ENCODE measurements around the gene C16orf74. TPM values are rescaled to one million over a fixed set of nuclear protein-coding genes. Genes with fewer than 3 reads are reported as not detected.

C16orf74 gene
- total and polyA plus RNA-seq, 2 experiments from 2014 or later: 3.8 to 7.0 TPM

GRCh38 chr16:85676466-85676865 is 74.4 kb downstream of the C16orf74 start:
- in situ Hi-C loops (cut with MboI): no loop called here
- no peak overlapping the region for H3K27ac ChIP-seq
- 92 to 95% methylated on average over 7 of the region's 7 CpGs for WGBS, 2 experiments (ENCODE audit: low coverage in 1 of 2, low lambda C conversion rate in 2 of 2, missing lambda C conversion rate in 2 of 2)
- no peaks in the 10 kb centered on the region for H3K4me1 ChIP-seq (ENCODE audit: insufficient read depth)
- no peak overlapping the region for H3K4me3 ChIP-seq
- no peak overlapping the region for H3K4me2 ChIP-seq (ENCODE audit: unreplicated experiment)
- no peaks in the 10 kb centered on the region for H3K79me2 ChIP-seq (ENCODE audit: insufficient read depth)
- no peaks in the 10 kb centered on the region for H4K20me1 ChIP-seq (ENCODE audit: insufficient read depth)
- peaks cover 48% of the 10 kb centered on the region for H3K36me3 ChIP-seq (ENCODE audit: low read depth)
- H3K9me3 ChIP-seq (ENCODE audit: low read depth): no peaks in the 10 kb centered on the region
- no peak for TF ChIP-seq EZH2phosphoT487 (IDR thresholded peaks at IDR 0.05; ENCODE audit: insufficient read depth, low read depth)
- no peak for TF ChIP-seq EZH2 (IDR thresholded peaks at IDR 0.05; ENCODE audit: insufficient read depth, poor library complexity, severe bottlenecking)
- no peak overlapping the region for H2AFZ ChIP-seq
- H3K9me2 ChIP-seq (ENCODE audit: insufficient read depth): no peaks in the 10 kb centered on the region
- DNase-seq: no peak
- H3F3A ChIP-seq (ENCODE audit: insufficient read depth): peaks cover 30% of the 10 kb centered on the region
- H3K9ac ChIP-seq: no peak overlapping the region
- H3K27me3 ChIP-seq (replicated peaks; ENCODE audit: insufficient read depth): no peaks in the 10 kb centered on the region

GRCh38 chr16:85675251-85675874 is 75.5 kb downstream of the C16orf74 start:
- Histone ChIP-seq H3K4me3 (no peak overlapping the region), H3K9me2 (ENCODE audit: insufficient read depth) (no peaks in the 10 kb centered on the region), H3F3A (ENCODE audit: insufficient read depth) (peaks cover 27% of the 10 kb centered on the region), H3K9me3 (ENCODE audit: low read depth) (no peaks in the 10 kb centered on the region), H4K20me1 (ENCODE audit: insufficient read depth) (no peaks in the 10 kb centered on the region), H3K4me2 (ENCODE audit: unreplicated experiment) (no peak overlapping the region), H3K27me3 (replicated peaks; ENCODE audit: insufficient read depth) (no peaks in the 10 kb centered on the region), H3K36me3 (ENCODE audit: low read depth) (peaks cover 51% of the 10 kb centered on the region), H3K27ac (no peak overlapping the region), H2AFZ (no peak overlapping the region), H3K9ac (no peak overlapping the region), H3K79me2 (ENCODE audit: insufficient read depth) (0 out of 2 replicates have a peak, but pooled peaks cover under 1% of the 10 kb centered on the region), H3K4me1 (ENCODE audit: insufficient read depth) (no peaks in the 10 kb centered on the region)
- DNase-seq: peak; percentile 45
- in situ Hi-C loops (cut with MboI): no loop called here
- 70 to 74% methylated on average over 4 of the region's 4 CpGs for WGBS, 2 experiments (ENCODE audit: low coverage in 1 of 2, low lambda C conversion rate in 2 of 2, missing lambda C conversion rate in 2 of 2)
- TF ChIP-seq EZH2phosphoT487 (IDR thresholded peaks at IDR 0.05; ENCODE audit: insufficient read depth, low read depth) (no peak), EZH2 (IDR thresholded peaks at IDR 0.05; ENCODE audit: insufficient read depth, poor library complexity, severe bottlenecking) (no peak)

GRCh38 chr16:85674828-85675227 is 76.1 kb downstream of the C16orf74 start:
- in situ Hi-C loops (cut with MboI): no loop called here
- no peak overlapping the region for H2AFZ ChIP-seq
- peaks cover 56% of the 10 kb centered on the region for H3K36me3 ChIP-seq (ENCODE audit: low read depth)
- H3K9ac ChIP-seq: no peak overlapping the region
- WGBS, 2 experiments (ENCODE audit: low coverage in 1 of 2, low lambda C conversion rate in 2 of 2, missing lambda C conversion rate in 2 of 2): 78 to 85% methylated on average over 6 of the region's 6 CpGs
- H3K4me3 ChIP-seq: no peak overlapping the region
- no peaks in the 10 kb centered on the region for H3K9me3 ChIP-seq (ENCODE audit: low read depth)
- TF ChIP-seq EZH2phosphoT487 (IDR thresholded peaks at IDR 0.05; ENCODE audit: insufficient read depth, low read depth) (no peak), EZH2 (IDR thresholded peaks at IDR 0.05; ENCODE audit: insufficient read depth, poor library complexity, severe bottlenecking) (no peak)
- no peaks in the 10 kb centered on the region for H3K4me1 ChIP-seq (ENCODE audit: insufficient read depth)
- H3K9me2 ChIP-seq (ENCODE audit: insufficient read depth): no peaks in the 10 kb centered on the region
- 0 out of 2 replicates have a peak, but pooled peaks cover 4% of the 10 kb centered on the region for H3K79me2 ChIP-seq (ENCODE audit: insufficient read depth)
- no peaks in the 10 kb centered on the region for H3K27me3 ChIP-seq (replicated peaks; ENCODE audit: insufficient read depth)
- H4K20me1 ChIP-seq (ENCODE audit: insufficient read depth): no peaks in the 10 kb centered on the region
- no peak overlapping the region for H3K4me2 ChIP-seq (ENCODE audit: unreplicated experiment)
- no peak for DNase-seq
- no peak overlapping the region for H3K27ac ChIP-seq
- H3F3A ChIP-seq (ENCODE audit: insufficient read depth): peaks cover 31% of the 10 kb centered on the region

- 0 out of 2 replicates have a peak, but pooled peaks cover 4% of the 10 kb centered on the region for H3K79me2 ChIP-seq (ENCODE audit: insufficient read depth)
- no peak overlapping the region for H2AFZ ChIP-seq
- no peaks in the 10 kb centered on the region for H3K9me3 ChIP-seq (ENCODE audit: low read depth)
- H3K27ac ChIP-seq: no peak overlapping the region
- H3K9me2 ChIP-seq (ENCODE audit: insufficient read depth): no peaks in the 10 kb centered on the region
- H3K4me2 ChIP-seq (ENCODE audit: unreplicated experiment): no peak overlapping the region
- H3K4me3 ChIP-seq: no peak overlapping the region
- H3K27me3 ChIP-seq (replicated peaks; ENCODE audit: insufficient read depth): no peaks in the 10 kb centered on the region
- no peak overlapping the region for H3K9ac ChIP-seq
- DNase-seq: no peak
- peaks cover 34% of the 10 kb centered on the region for H3F3A ChIP-seq (ENCODE audit: insufficient read depth)
- H3K36me3 ChIP-seq (ENCODE audit: low read depth): peaks cover 59% of the 10 kb centered on the region
- WGBS, 2 experiments (ENCODE audit: low coverage in 1 of 2, low lambda C conversion rate in 2 of 2, missing lambda C conversion rate in 2 of 2): 73 to 76% methylated on average over 4 of the region's 4 CpGs
- H4K20me1 ChIP-seq (ENCODE audit: insufficient read depth): no peaks in the 10 kb centered on the region
- in situ Hi-C loops (cut with MboI): no loop called here
- TF ChIP-seq EZH2 (IDR thresholded peaks at IDR 0.05; ENCODE audit: insufficient read depth, poor library complexity, severe bottlenecking): no peak
- no peak for TF ChIP-seq EZH2phosphoT487 (IDR thresholded peaks at IDR 0.05; ENCODE audit: insufficient read depth, low read depth)
- H3K4me1 ChIP-seq (ENCODE audit: insufficient read depth): no peaks in the 10 kb centered on the region
Measured at GRCh38 chr16:85674418-85674755, 76.5 kb downstream of the C16orf74 start.

Data from GM23248 (cell line).